Body of pancreas (tissue), 4 donors: Measurements from ENCODE around the gene ZNF611. TPM values are rescaled to one million over a fixed set of nuclear protein-coding genes. Genes with fewer than 3 reads are reported as not detected.
"Not testable (repeated sequence)": the region's sequence is repeated elsewhere in the genome, so short reads cannot be mapped to it uniquely, and the experiment has no call there.

Experiments used
- ATAC-seq: fragments of 150-250 bp; one replicate; pipeline ENCODE4 v1.9.1; 2016
- DNase-seq, 4 donors: peaks; one replicate each; pipeline ENCODE4 v3.0.0-alpha.2; 2019
- H3K27ac ChIP-seq, 4 donors: fragments of 200-600 bp; sonication (generic); 1 replicate in 3 of 4; 2 replicates in 1 of 4; pipeline versions ENCODE4 v1.5.1 to v1.6.1; 2016 to 2019; ENCODE audit warnings: mild to moderate bottlenecking in 1 of 4, mixed read lengths in 1 of 4, moderate library complexity in 1 of 4
- H3K27me3 ChIP-seq, 2 donors: fragments of 200-600 bp; sonication (generic); one replicate each; pipeline ENCODE4 v1.6.0; 2016; ENCODE audit warnings: mild to moderate bottlenecking in 1 of 2
- H3K36me3 ChIP-seq, 2 donors: fragments of 200-600 bp; sonication (generic); replicated peaks in 1 of 2; 2 replicates each; pipeline ENCODE4 v1.5.1; 2016; ENCODE audit warnings: low read depth in 2 of 2; ENCODE audit not compliant: insufficient read depth in 1 of 2
- H3K4me1 ChIP-seq: fragments of 200-600 bp; sonication (generic); one replicate; pipeline ENCODE4 v1.6.0; 2016
- H3K4me3 ChIP-seq, 2 donors: fragments of 200-600 bp; sonication (generic); 1 replicate in 1 of 2; 2 replicates in 1 of 2; pipeline ENCODE4 v1.5.1; 2016 to 2019
- H3K9me3 ChIP-seq, 3 donors: fragments of 200-600 bp; sonication (generic); 1 replicate in 2 of 3; 2 replicates in 1 of 3; pipeline ENCODE4 v1.5.1; 2016
- CTCF ChIP-seq, 7 experiments: fragments of 450-650 bp in 4 of 7; fragments of 200-600 bp in 3 of 7; sonication (generic) in 3 of 7; IDR thresholded peaks; one replicate each; pipeline ENCODE4 v1.5.1; 2016 to 2019; ENCODE audit warnings: antibody characterized with exemption in 7 of 7
- POLR2A ChIP-seq, 3 donors: fragments of 450-650 bp; IDR thresholded peaks; one replicate each; pipeline ENCODE4 v1.6.1; 2016; ENCODE audit warnings: antibody characterized with exemption in 3 of 3, mild to moderate bottlenecking in 2 of 3
- WGBS, 2 donors: methylation state at CpG; one replicate each; pipeline ENCODE4 v1.1.5; 2017; 5-methylcytosine and 5-hydroxymethylcytosine counted together
- intact Hi-C: fragments of 100-400 bp; cut with DNase I; formaldehyde crosslinking; loops from one replicate; pipeline ENCODE4 v1.15.1; 2023
- total RNA-seq, 2 donors: library from RNA; depleted of rRNA; stranded (reverse); fragments of >200 nt; gene quantifications; one replicate each; pipeline ENCODE4 v1.1.0, GENCODE V29; 2016

The ZNF611 gene
- total RNA-seq, 2 donors from 2014 or later: 6.0 to 19.8 TPM

- ATAC-seq, H3K27me3 ChIP-seq, H3K4me3 ChIP-seq, H3K36me3 ChIP-seq, H3K9me3 ChIP-seq, H3K27ac ChIP-seq, DNase-seq, intact Hi-C loops, H3K4me1 ChIP-seq: not testable (repeated sequence)
- 85 to 91% methylated on average over 3 of the region's 3 CpGs for WGBS, 2 donors
These were observed 23.2 kb downstream of the ZNF611 start for GRCh38 chr19:52711661-52712060.

- 94% methylated on average over 3 of the region's 3 CpGs for WGBS, 2 donors
- no peaks in the 10 kb centered on the region for H3K9me3 ChIP-seq
These were observed 24.3 kb downstream of the ZNF611 start for GRCh38 chr19:52710538-52710937.

GRCh38 chr19:52705615-52706014 is 29.2 kb downstream of the ZNF611 start:
- intact Hi-C loops, H3K9me3 ChIP-seq, H3K4me3 ChIP-seq, H3K27ac ChIP-seq, DNase-seq, H3K27me3 ChIP-seq, ATAC-seq, H3K4me1 ChIP-seq: not testable (repeated sequence)
- H3K36me3 ChIP-seq: peaks cover 7 to 11% of the 10 kb centered on the region in 2 donors
- WGBS, 2 donors: 98 to 100% methylated on average over 3 of the region's 3 CpGs

More at GRCh38 chr19:52710538-52710937, 24.3 kb downstream of the ZNF611 start:
- H3K27me3 ChIP-seq: no peaks in the 10 kb centered on the region
- peaks cover 6 to 12% of the 10 kb centered on the region in 2 donors for H3K36me3 ChIP-seq
- H3K4me3 ChIP-seq: no peak overlapping the region
- no peak for DNase-seq
- H3K4me1 ChIP-seq: no peaks in the 10 kb centered on the region
- no peak for ATAC-seq
- TF ChIP-seq POLR2A (IDR thresholded peaks at IDR 0.05): no peak
- no peak for TF ChIP-seq CTCF (IDR thresholded peaks at IDR 0.05)
- H3K27ac ChIP-seq: no peak overlapping the region
- intact Hi-C loops: no loop called here

- Histone ChIP-seq H3K27me3 (no peaks in the 10 kb centered on the region), H3K9me3 (peaks cover 0 to 5% (median 0%) of the 10 kb centered on the region in 3 donors), H3K36me3 (peaks cover 7 to 11% of the 10 kb centered on the region in 2 donors), H3K4me3 (no peak overlapping the region), H3K4me1 (no peaks in the 10 kb centered on the region), H3K27ac (no peak overlapping the region)
- ATAC-seq: no peak
- intact Hi-C loops: no loop called here
- no peak for DNase-seq
- 84 to 91% methylated on average over 4 of the region's 4 CpGs for WGBS, 2 donors
- TF ChIP-seq CTCF (IDR thresholded peaks at IDR 0.05) (no peak), POLR2A (IDR thresholded peaks at IDR 0.05) (no peak)
These were observed 30.9 kb downstream of the ZNF611 start for GRCh38 chr19:52703917-52704316.

- WGBS, 2 donors: 61 to 76% methylated on average over 7 of the region's 7 CpGs
- H3K36me3 ChIP-seq: peaks cover 3% of the 10 kb centered on the region in 2 donors
- H3K4me3 ChIP-seq: no peak overlapping the region
- no peak for TF ChIP-seq CTCF (IDR thresholded peaks at IDR 0.05)
- TF ChIP-seq POLR2A (IDR thresholded peaks at IDR 0.05): no peak
- no peak for DNase-seq
- intact Hi-C loops: no loop called here
- no peaks in the 10 kb centered on the region for H3K27me3 ChIP-seq
- no peaks in the 10 kb centered on the region for H3K4me1 ChIP-seq
- H3K27ac ChIP-seq: no peak overlapping the region
- ATAC-seq: no peak
- H3K9me3 ChIP-seq: peaks cover 0 to 5% (median 0%) of the 10 kb centered on the region in 3 donors
These were observed 34.2 kb downstream of the ZNF611 start for GRCh38 chr19:52700673-52701072.

- not testable (repeated sequence) for ATAC-seq
These were observed 35.3 kb downstream of the ZNF611 start for GRCh38 chr19:52699555-52699954.

More at GRCh38 chr19:52699555-52699954, 35.3 kb downstream of the ZNF611 start:
- H3K36me3 ChIP-seq, intact Hi-C loops, H3K4me1 ChIP-seq, H3K4me3 ChIP-seq, H3K9me3 ChIP-seq, H3K27me3 ChIP-seq, H3K27ac ChIP-seq: not testable (repeated sequence)
- DNase-seq: peak in 3 of 4 donors; percentile 27 to 48 (median 30)
- 40 to 82% methylated on average over 1 to 5 of the region's 5 CpGs for whole genome bisulfite sequencing, 2 donors
- TF ChIP-seq CTCF (IDR thresholded peaks at IDR 0.05): peak in 4 of 7 experiments; percentile 7 to 25 (median 24)
